ENCODE data around the gene MPRIP.

Gene MPRIP

DNA sequence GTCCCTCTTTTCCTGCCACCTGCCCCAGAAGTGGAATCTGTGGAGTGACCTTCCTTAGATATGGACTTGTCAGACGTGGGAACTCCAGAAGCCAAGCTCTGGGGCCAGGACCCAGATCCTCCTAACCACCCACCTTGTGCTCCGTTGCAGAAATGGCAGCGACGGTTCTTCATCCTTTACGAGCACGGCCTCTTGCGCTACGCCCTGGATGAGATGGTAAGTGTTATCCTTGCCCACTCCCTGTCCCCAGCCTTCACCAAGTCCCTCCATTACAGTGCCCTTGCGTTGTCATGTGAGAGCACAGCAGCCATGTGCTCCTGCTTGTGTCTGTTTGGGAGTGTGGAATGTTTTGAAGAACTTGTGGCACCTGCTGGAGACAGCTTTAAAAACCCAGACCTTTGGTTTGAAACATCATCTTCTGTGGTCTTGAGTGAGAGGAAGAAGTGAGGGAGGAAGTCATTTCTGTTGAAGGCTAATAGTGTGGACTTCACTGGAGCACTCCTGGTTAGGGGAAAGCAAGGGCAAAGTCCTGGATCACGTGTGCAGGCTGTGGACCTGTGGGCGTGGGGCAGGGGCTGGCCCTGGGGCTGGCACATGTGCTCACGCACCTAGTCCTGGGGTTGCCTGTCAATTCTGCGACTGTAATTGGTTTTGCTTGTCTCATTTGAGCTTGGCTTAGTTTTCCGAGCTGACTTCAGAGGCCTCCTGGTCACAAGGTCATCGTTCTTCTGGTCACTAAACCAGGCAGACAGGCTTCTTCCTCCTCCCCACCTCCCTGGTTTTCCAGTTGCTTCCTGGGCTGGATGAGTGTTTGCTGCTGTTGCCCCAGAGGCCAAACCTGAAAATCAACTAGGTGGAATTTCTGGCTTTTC is 35.8 kb downstream of the MPRIP start:
- TF ChIP-seq USF1 (IDR thresholded peaks at IDR 0.05) (0 out of 2 replicates have a peak, but pooled peaks have one; percentile 20), REST (IDR thresholded peaks at IDR 0.05; ENCODE audit: low read depth) (no peak)

GRCh38 chr17:17078832-17079231 is 36.6 kb downstream of the MPRIP start:
- TF ChIP-seq USF1 (IDR thresholded peaks at IDR 0.05) (no peak), TEAD4 (IDR thresholded peaks at IDR 0.05) (no peak), MAX (IDR thresholded peaks at IDR 0.05) (no peak), FOXM1 (IDR thresholded peaks at IDR 0.05; ENCODE audit: borderline replicate concordance, low read depth) (no peak), TAF1 (IDR thresholded peaks at IDR 0.05; ENCODE audit: low read depth) (no peak), CEBPB (IDR thresholded peaks at IDR 0.05) (no peak), EP300 (IDR thresholded peaks at IDR 0.05; ENCODE audit: borderline replicate concordance) (no peak), ZBTB7A (IDR thresholded peaks at IDR 0.05; ENCODE audit: low read depth) (no peak), NFIC (IDR thresholded peaks at IDR 0.05) (no peak)

GRCh38 chr17:17079336-17079735 is 37.1 kb downstream of the MPRIP start:
- TF ChIP-seq REST (IDR thresholded peaks at IDR 0.05; ENCODE audit: low read depth) = no peak
- TF ChIP-seq CEBPB (IDR thresholded peaks at IDR 0.05) = no peak
- no peak for TF ChIP-seq USF1 (IDR thresholded peaks at IDR 0.05)
- TF ChIP-seq TCF12 (IDR thresholded peaks at IDR 0.05; ENCODE audit: low read depth) = no peak
- TF ChIP-seq CREB1 (IDR thresholded peaks at IDR 0.05; ENCODE audit: low read depth) = no peak
- no peak for TF ChIP-seq EGR1 (IDR thresholded peaks at IDR 0.05)
- no peak for TF ChIP-seq YY1 (IDR thresholded peaks at IDR 0.05; ENCODE audit: low read depth)
- TF ChIP-seq FOXM1 (IDR thresholded peaks at IDR 0.05; ENCODE audit: borderline replicate concordance, low read depth) = no peak

DNA sequence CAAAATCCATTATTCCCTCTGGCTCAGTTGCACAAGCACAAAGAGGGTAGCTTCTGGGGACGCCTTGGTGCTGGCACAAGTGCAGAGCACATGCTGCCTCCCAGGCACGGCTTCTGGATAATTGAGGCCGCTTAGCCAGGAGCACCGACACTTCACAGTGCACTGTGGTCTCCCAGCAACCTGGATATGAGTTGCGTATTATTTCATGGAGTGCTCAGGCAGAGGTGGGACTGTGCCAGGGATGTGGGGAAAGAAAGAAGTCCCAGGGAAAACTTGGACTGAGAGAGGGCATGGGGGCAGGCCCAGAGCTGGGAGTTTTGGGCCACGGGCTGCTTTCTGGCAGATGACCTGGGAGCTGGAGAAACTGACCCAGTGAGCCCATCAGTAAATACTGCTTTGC is 37.5 kb downstream of the MPRIP start:
- TF ChIP-seq TAF1 (IDR thresholded peaks at IDR 0.05; ENCODE audit: low read depth) (no peak), CEBPB (IDR thresholded peaks at IDR 0.05) (no peak), CREB1 (IDR thresholded peaks at IDR 0.05; ENCODE audit: low read depth) (no peak), EP300 (IDR thresholded peaks at IDR 0.05; ENCODE audit: borderline replicate concordance) (no peak), TCF12 (IDR thresholded peaks at IDR 0.05; ENCODE audit: low read depth) (no peak), NFIC (IDR thresholded peaks at IDR 0.05) (no peak), RAD21 (IDR thresholded peaks at IDR 0.05; ENCODE audit: low read depth) (no peak), EGR1 (IDR thresholded peaks at IDR 0.05) (no peak), REST (IDR thresholded peaks at IDR 0.05; ENCODE audit: low read depth) (no peak), TEAD4 (IDR thresholded peaks at IDR 0.05) (no peak), ZBTB7A (IDR thresholded peaks at IDR 0.05; ENCODE audit: low read depth) (no peak), USF1 (IDR thresholded peaks at IDR 0.05) (no peak)

Measured in Ishikawa (cell line).